Left ventricle myocardium inferior (tissue), 1 donor: ENCODE results near the gene POLE. TPM values are rescaled to one million over a fixed set of nuclear protein-coding genes. Genes with fewer than 3 reads are reported as not detected.

ENCODE experiments used
- DNase-seq: peaks from one replicate; pipeline ENCODE4 v3.0.0-alpha.2; 2020
- H3K27ac ChIP-seq: fragments of 200-600 bp; replicated peaks from 2 replicates; pipeline ENCODE4 v1.8.0; 2021
- H3K27me3 ChIP-seq: fragments of 200-600 bp; 2 replicates; pipeline ENCODE4 v1.8.0; 2021; ENCODE audit warnings: low read depth
- H3K36me3 ChIP-seq: fragments of 200-600 bp; 2 replicates; pipeline ENCODE4 v1.8.0; 2021
- H3K4me1 ChIP-seq: fragments of 200-600 bp; 2 replicates; pipeline ENCODE4 v1.8.0; 2021
- H3K4me3 ChIP-seq: fragments of 200-600 bp; 2 replicates; pipeline ENCODE4 v1.8.0; 2021; ENCODE audit warnings: mild to moderate bottlenecking, moderate library complexity
- H3K9me3 ChIP-seq: fragments of 200-600 bp; replicated peaks from 2 replicates; pipeline ENCODE4 v1.8.0; 2021
- intact Hi-C: fragments of 100-400 bp; cut with micrococcal nuclease; formaldehyde crosslinking; loops from one replicate; pipeline ENCODE4 v1.11.0; 2022
- total RNA-seq: library from RNA; stranded (reverse); fragmentation: NEBNext Ultra II Directional; extraction: Animal tissue kit (Norgen Biotek cat#: 25700); gene quantifications from one replicate; pipeline ENCODE4 v1.2.1, GENCODE V29; 2021
- TF ChIP-seq, protein P1 (sequence below): fragments of 200-600 bp; IDR thresholded peaks from 2 replicates; pipeline ENCODE4 v1.8.0; 2021; ENCODE audit warnings: antibody characterized with exemption, mild to moderate bottlenecking, borderline replicate concordance
- donor health status: DM: no; HTN: yes; CAD: no; lungs with severe emphysema.

POLE gene
- total RNA-seq, 1 donor from 2014 or later = 9.0 TPM

GRCh38 chr12:132661972-132662371 is 25.2 kb downstream of the POLE start:
- Histone ChIP-seq H3K27me3 (no peaks in the 10 kb centered on the region), H3K36me3 (peaks cover 92% of the 10 kb centered on the region), H3K9me3 (no peaks in the 10 kb centered on the region), H3K27ac (no peak overlapping the region), H3K4me1 (peaks cover 4% of the 10 kb centered on the region), H3K4me3 (no peak overlapping the region)
- DNase-seq = no peak
- TF ChIP-seq, protein P1, sequence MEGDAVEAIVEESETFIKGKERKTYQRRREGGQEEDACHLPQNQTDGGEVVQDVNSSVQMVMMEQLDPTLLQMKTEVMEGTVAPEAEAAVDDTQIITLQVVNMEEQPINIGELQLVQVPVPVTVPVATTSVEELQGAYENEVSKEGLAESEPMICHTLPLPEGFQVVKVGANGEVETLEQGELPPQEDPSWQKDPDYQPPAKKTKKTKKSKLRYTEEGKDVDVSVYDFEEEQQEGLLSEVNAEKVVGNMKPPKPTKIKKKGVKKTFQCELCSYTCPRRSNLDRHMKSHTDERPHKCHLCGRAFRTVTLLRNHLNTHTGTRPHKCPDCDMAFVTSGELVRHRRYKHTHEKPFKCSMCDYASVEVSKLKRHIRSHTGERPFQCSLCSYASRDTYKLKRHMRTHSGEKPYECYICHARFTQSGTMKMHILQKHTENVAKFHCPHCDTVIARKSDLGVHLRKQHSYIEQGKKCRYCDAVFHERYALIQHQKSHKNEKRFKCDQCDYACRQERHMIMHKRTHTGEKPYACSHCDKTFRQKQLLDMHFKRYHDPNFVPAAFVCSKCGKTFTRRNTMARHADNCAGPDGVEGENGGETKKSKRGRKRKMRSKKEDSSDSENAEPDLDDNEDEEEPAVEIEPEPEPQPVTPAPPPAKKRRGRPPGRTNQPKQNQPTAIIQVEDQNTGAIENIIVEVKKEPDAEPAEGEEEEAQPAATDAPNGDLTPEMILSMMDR = no peak
- intact Hi-C loops = no loop called here

DNA sequence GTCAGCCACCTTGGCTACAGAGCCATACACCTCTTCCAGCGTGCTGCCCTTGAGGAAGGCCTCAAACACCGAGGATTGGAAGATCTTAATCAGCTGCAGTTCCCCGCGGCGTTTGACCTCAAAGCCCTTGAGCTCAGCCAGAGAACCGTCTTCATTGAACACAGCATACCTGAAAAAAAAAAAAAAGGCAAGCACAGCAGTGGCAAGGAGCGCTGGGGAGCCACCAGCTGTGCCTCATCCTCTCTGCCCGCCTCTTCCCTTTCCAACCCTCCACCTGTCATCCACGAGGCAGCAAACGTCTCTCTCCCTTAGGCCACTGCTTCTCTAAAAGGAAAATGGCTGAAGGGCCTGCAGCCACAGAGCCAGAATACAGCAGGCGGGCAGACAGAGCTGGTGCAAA is 26.1 kb downstream of the POLE start:
- H3K4me3 ChIP-seq = no peak overlapping the region
- H3K27me3 ChIP-seq = no peaks in the 10 kb centered on the region
- H3K9me3 ChIP-seq = no peaks in the 10 kb centered on the region
- TF ChIP-seq, protein P1 = no peak
- H3K27ac ChIP-seq = no peak overlapping the region
- intact Hi-C loops = no loop called here
- no peak for DNase-seq
- H3K36me3 ChIP-seq = peaks cover 92% of the 10 kb centered on the region
- peaks cover 4% of the 10 kb centered on the region for H3K4me1 ChIP-seq

GRCh38 chr12:132660052-132660451 is 27.1 kb downstream of the POLE start:
- Histone ChIP-seq H3K36me3 (peaks cover 90% of the 10 kb centered on the region), H3K4me1 (peaks cover 4% of the 10 kb centered on the region), H3K27me3 (no peaks in the 10 kb centered on the region), H3K27ac (no peak overlapping the region), H3K4me3 (no peak overlapping the region), H3K9me3 (no peaks in the 10 kb centered on the region)
- DNase-seq = no peak
- intact Hi-C loops = no loop called here
- TF ChIP-seq, protein P1 = no peak

DNA sequence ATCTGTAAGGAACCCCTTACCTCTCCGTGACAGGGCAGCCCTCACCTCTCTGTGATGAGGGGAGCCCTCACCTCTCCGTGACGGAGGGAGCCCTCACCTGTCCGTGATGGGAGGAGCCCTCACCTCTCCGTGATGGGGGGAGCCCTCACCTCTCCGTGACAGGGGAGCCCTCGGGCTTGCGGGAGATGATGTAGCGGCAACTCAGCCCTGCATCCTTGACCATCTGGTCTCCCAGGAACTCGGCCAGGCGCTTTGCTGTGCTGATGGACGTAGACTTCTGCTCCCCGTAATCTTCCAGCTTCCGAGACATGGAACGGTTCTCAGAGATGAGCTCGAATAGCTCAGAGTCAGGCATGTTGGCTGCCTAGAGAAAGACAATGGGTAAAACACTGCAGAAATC is 28.0 kb downstream of the POLE start:
- H3K27me3 ChIP-seq = no peaks in the 10 kb centered on the region
- no peak overlapping the region for H3K4me3 ChIP-seq
- H3K27ac ChIP-seq = no peak overlapping the region
- DNase-seq = no peak
- TF ChIP-seq, protein P1 = no peak
- H3K36me3 ChIP-seq = peaks cover 98% of the 10 kb centered on the region
- peaks cover 4% of the 10 kb centered on the region for H3K4me1 ChIP-seq
- no peaks in the 10 kb centered on the region for H3K9me3 ChIP-seq
- intact Hi-C loops = no loop called here

DNA sequence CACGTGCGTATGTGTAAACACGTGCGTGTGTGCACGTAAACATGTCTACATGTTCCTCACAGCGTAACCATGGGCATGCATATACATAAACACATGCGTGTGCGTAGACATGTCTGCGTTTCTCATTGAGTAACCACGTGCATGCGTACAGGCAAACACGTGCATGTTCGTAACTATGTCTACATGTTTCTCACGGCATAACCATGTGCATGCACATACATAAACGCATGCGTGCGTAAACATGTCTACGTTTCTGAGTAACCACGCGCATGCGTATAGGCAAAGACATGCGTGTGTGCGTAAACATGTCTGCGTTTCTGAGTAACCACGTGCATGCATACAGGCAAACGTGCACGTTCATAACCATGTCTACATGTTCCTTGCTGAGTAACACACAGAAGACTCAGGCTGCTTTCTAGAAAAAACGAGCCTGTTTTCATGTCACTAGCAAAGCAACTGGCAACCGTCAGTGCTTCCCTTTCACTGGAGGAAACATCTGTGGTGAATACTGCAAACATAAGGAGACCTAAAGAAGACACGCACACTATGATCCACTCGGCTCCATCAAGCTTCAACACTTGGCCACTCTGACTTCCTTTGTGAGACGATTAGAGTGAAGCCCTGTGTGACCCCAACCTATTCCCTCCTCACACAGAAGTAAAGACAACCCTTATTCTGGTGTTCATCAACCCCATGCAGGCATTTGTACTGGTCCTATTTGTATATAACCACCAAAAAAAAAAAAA is 28.8 kb downstream of the POLE start:
- no peak for DNase-seq
- Histone ChIP-seq H3K36me3 (peaks cover 95% of the 10 kb centered on the region), H3K4me1 (peaks cover 4% of the 10 kb centered on the region), H3K27me3 (no peaks in the 10 kb centered on the region), H3K9me3 (no peaks in the 10 kb centered on the region), H3K4me3 (no peak overlapping the region), H3K27ac (no peak overlapping the region)
- intact Hi-C loops = no loop called here
- TF ChIP-seq, protein P1 = no peak
